ENCODE results near the gene EIF4E1B.

The EIF4E1B gene

GRCh38 chr5:176633598-176633997, 3.1 kb downstream of the EIF4E1B start:
- peaks cover 3% of the 10 kb centered on the region; the same call in 1 of the 2 replicates for H3K27me3 ChIP-seq (ENCODE audit: insufficient read depth, low read depth)
- H3K27ac ChIP-seq: no peak overlapping the region
- H3K79me2 ChIP-seq (ENCODE audit: insufficient read depth, low read depth): no peaks in the 10 kb centered on the region
- no peak overlapping the region for H3K4me2 ChIP-seq
- no peak for TF ChIP-seq CTCF (conservative IDR thresholded peaks at IDR 0.05; ENCODE audit: low read depth, low read length)
- H4K20me1 ChIP-seq (ENCODE audit: insufficient read depth): no peaks in the 10 kb centered on the region
- H3K9ac ChIP-seq: no peak overlapping the region
- H3K36me3 ChIP-seq (ENCODE audit: insufficient read depth): no peaks in the 10 kb centered on the region
- no peak overlapping the region for H2AFZ ChIP-seq (ENCODE audit: low read depth)
- H3K4me3 ChIP-seq (IDR thresholded peaks at IDR 0.05; ENCODE audit: insufficient read depth, low read depth, low read length): no peak overlapping the region
- H3K4me1 ChIP-seq (ENCODE audit: low read depth, poor library complexity, severe bottlenecking): no peaks in the 10 kb centered on the region

- H3K79me2 ChIP-seq (ENCODE audit: insufficient read depth, low read depth): no peaks in the 10 kb centered on the region
- no peaks in the 10 kb centered on the region for H3K36me3 ChIP-seq (ENCODE audit: insufficient read depth)
- no peaks in the 10 kb centered on the region for H3K4me1 ChIP-seq (ENCODE audit: low read depth, poor library complexity, severe bottlenecking)
- no peaks in the 10 kb centered on the region for H4K20me1 ChIP-seq (ENCODE audit: insufficient read depth)
- H2AFZ ChIP-seq (ENCODE audit: low read depth): no peak overlapping the region
- H3K27me3 ChIP-seq (ENCODE audit: insufficient read depth, low read depth): peaks cover 3% of the 10 kb centered on the region; the same call in 1 of the 2 replicates
- H3K27ac ChIP-seq: no peak overlapping the region
- no peak overlapping the region for H3K9ac ChIP-seq
- TF ChIP-seq CTCF (conservative IDR thresholded peaks at IDR 0.05; ENCODE audit: low read depth, low read length): no peak
- H3K4me2 ChIP-seq: no peak overlapping the region
- H3K4me3 ChIP-seq (IDR thresholded peaks at IDR 0.05; ENCODE audit: insufficient read depth, low read depth, low read length): no peak overlapping the region
Observed at GRCh38 chr5:176636426-176636825, 6.0 kb downstream of the EIF4E1B start.

GRCh38 chr5:176637556-176637955, 7.1 kb downstream of the EIF4E1B start:
- no peak overlapping the region for H3K9ac ChIP-seq
- H3K4me3 ChIP-seq (IDR thresholded peaks at IDR 0.05; ENCODE audit: insufficient read depth, low read depth, low read length): no peak overlapping the region
- no peaks in the 10 kb centered on the region for H4K20me1 ChIP-seq (ENCODE audit: insufficient read depth)
- no peak overlapping the region for H3K27ac ChIP-seq
- no peak overlapping the region for H3K4me2 ChIP-seq
- H3K36me3 ChIP-seq (ENCODE audit: insufficient read depth): no peaks in the 10 kb centered on the region
- no peaks in the 10 kb centered on the region for H3K79me2 ChIP-seq (ENCODE audit: insufficient read depth, low read depth)
- TF ChIP-seq CTCF (conservative IDR thresholded peaks at IDR 0.05; ENCODE audit: low read depth, low read length): no peak
- peaks cover 3% of the 10 kb centered on the region; the same call in 1 of the 2 replicates for H3K27me3 ChIP-seq (ENCODE audit: insufficient read depth, low read depth)
- no peak overlapping the region for H2AFZ ChIP-seq (ENCODE audit: low read depth)
- no peaks in the 10 kb centered on the region for H3K4me1 ChIP-seq (ENCODE audit: low read depth, poor library complexity, severe bottlenecking)

- Histone ChIP-seq H3K36me3 (ENCODE audit: insufficient read depth) (no peaks in the 10 kb centered on the region), H3K4me2 (no peak overlapping the region), H3K4me1 (ENCODE audit: low read depth, poor library complexity, severe bottlenecking) (no peaks in the 10 kb centered on the region), H3K9ac (no peak overlapping the region), H3K27ac (no peak overlapping the region), H3K27me3 (ENCODE audit: insufficient read depth, low read depth) (peaks cover 3% of the 10 kb centered on the region; the same call in 1 of the 2 replicates), H4K20me1 (ENCODE audit: insufficient read depth) (no peaks in the 10 kb centered on the region), H2AFZ (ENCODE audit: low read depth) (no peak overlapping the region), H3K4me3 (IDR thresholded peaks at IDR 0.05; ENCODE audit: insufficient read depth, low read depth, low read length) (no peak overlapping the region), H3K79me2 (ENCODE audit: insufficient read depth, low read depth) (no peaks in the 10 kb centered on the region)
- no peak for TF ChIP-seq CTCF (conservative IDR thresholded peaks at IDR 0.05; ENCODE audit: low read depth, low read length)
Observed at GRCh38 chr5:176638437-176638836, 8.0 kb downstream of the EIF4E1B start.
